CD4-positive, alpha-beta memory T cell (primary cell): ENCODE results near the gene RRP15. TPM values are rescaled to one million over a fixed set of nuclear protein-coding genes. Genes with fewer than 3 reads are reported as not detected.

ENCODE experiments used
- CTCF ChIA-PET: fragments of 350-600 bp; sonication (Branson Sonifier 250); formaldehyde crosslinking; loops from one replicate; lab custom pipeline; 2021; ENCODE audit warnings: inconsistent platforms; ENCODE audit not compliant: partially characterized antibody; lab: Charles Lee
- POLR2A ChIA-PET: fragments of 350-600 bp; sonication (Branson Sonifier 250); formaldehyde crosslinking; loops from one replicate; lab custom pipeline; 2021; ENCODE audit not compliant: partially characterized antibody; lab: Charles Lee
- DNase-seq, 5 donors: peaks; one replicate each; pipeline versions ENCODE4 v3.0.0 to v3.0.0-alpha.2; 2020 to 2022; ENCODE audit warnings: mixed read lengths in 1 of 5
- H3K27ac ChIP-seq: one replicate; pipeline ENCODE4 v1.7.0; 2013; ENCODE audit warnings: low read depth, low read length
- H3K27me3 ChIP-seq: 2 replicates; pipeline ENCODE4 v1.7.0; 2013; ENCODE audit warnings: mild to moderate bottlenecking, low read length, moderate library complexity; ENCODE audit not compliant: insufficient read depth
- H3K36me3 ChIP-seq: 2 replicates; pipeline ENCODE4 v1.7.0; 2013; ENCODE audit warnings: mild to moderate bottlenecking, low read length, moderate library complexity; ENCODE audit not compliant: insufficient read depth
- H3K4me1 ChIP-seq: 2 replicates; pipeline ENCODE4 v1.7.0; 2013; ENCODE audit warnings: mild to moderate bottlenecking, low read length, moderate library complexity; ENCODE audit not compliant: insufficient read depth
- H3K4me3 ChIP-seq, 2 donors: one replicate each; pipeline ENCODE4 v1.7.0; 2013; ENCODE audit warnings: low read length in 2 of 2, mild to moderate bottlenecking in 1 of 2
- H3K9me3 ChIP-seq, 2 donors: one replicate each; pipeline ENCODE4 v1.7.0; 2013; ENCODE audit warnings: low read length in 2 of 2, control low read depth in 1 of 2; ENCODE audit not compliant: control insufficient read depth in 1 of 2
- H3K27ac Mint-ChIP-seq, 7 donors: one replicate each; pipeline ENCODE4 v1.8.0; 2020 to 2021; ENCODE audit warnings: mixed read lengths in 7 of 7, mild to moderate bottlenecking in 6 of 7, inconsistent platforms in 3 of 7, moderate library complexity in 3 of 7
- H3K27me3 Mint-ChIP-seq, 2 donors: one replicate each; pipeline ENCODE4 v1.8.0; 2020 to 2021; ENCODE audit warnings: mixed read lengths in 2 of 2
- H3K36me3 Mint-ChIP-seq, 2 donors: one replicate each; pipeline ENCODE4 v1.8.0; 2020 to 2021; ENCODE audit warnings: mixed read lengths in 2 of 2, inconsistent platforms in 1 of 2, mild to moderate bottlenecking in 1 of 2
- H3K4me1 Mint-ChIP-seq, 4 donors: one replicate each; pipeline ENCODE4 v1.8.0; 2020 to 2021; ENCODE audit warnings: mixed read lengths in 4 of 4, mild to moderate bottlenecking in 1 of 4
- H3K4me3 Mint-ChIP-seq, 8 donors: one replicate each; pipeline ENCODE4 v1.8.0; 2020 to 2021; ENCODE audit warnings: mixed read lengths in 8 of 8, mild to moderate bottlenecking in 7 of 8, moderate library complexity in 6 of 8, inconsistent platforms in 3 of 8
- H3K9me3 Mint-ChIP-seq, 8 donors: one replicate each; pipeline ENCODE4 v1.8.0; 2020 to 2021; ENCODE audit warnings: mixed read lengths in 8 of 8, mild to moderate bottlenecking in 5 of 8, inconsistent platforms in 3 of 8, moderate library complexity in 1 of 8
- intact Hi-C: fragments of 100-400 bp; cut with micrococcal nuclease; formaldehyde crosslinking; loops from one replicate; pipeline ENCODE4 v1.15.1; 2023
- polyA plus RNA-seq, 2 donors: library from polyadenylated mRNA; unstranded; fragments of 300-500 nt; fragmentation: Illumina TruSeq; gene quantifications; one replicate each; pipeline ENCODE4 v1.2.3, GENCODE V29; 2021
- total RNA-seq, 2 experiments: library from RNA; stranded (reverse); gene quantifications; one replicate each; pipeline ENCODE4 v1.2.3, GENCODE V29; 2021

The RRP15 gene
- total and polyA plus RNA-seq, 4 experiments from 2014 or later: 12.8 to 20.7 (median 15.5) TPM

DNA sequence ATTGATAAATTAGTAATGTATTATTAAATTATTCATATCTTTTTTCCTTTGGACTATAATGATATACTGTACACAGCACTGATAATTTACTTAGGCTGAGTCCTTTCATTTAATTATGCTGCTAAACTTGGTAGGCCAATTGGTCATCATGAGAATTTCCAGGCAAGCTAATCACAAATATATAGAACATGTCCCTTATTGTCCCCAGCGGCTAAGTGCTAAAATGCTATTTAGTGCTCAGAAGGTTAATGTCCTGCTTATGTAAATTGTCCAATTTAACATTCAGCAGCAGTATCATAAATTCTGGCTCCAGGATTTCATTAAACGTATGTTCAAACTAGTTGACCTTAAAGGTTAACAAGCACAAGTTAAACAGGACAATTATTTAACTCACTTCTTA is 30.0 kb upstream of the RRP15 start:
- no peaks in the 10 kb centered on the region for H3K36me3 Mint-ChIP-seq
- DNase-seq: no peak
- no peaks in the 10 kb centered on the region for H3K4me1 Mint-ChIP-seq
- no peaks in the 10 kb centered on the region for H3K4me1 ChIP-seq
- H3K4me3 Mint-ChIP-seq: no peak overlapping the region
- H3K9me3 ChIP-seq: no peaks in the 10 kb centered on the region
- no peaks in the 10 kb centered on the region for H3K27me3 ChIP-seq
- peaks cover 0 to 19% (median 8%) of the 10 kb centered on the region in 8 donors for H3K9me3 Mint-ChIP-seq
- H3K27ac ChIP-seq: no peak overlapping the region
- intact Hi-C loops: no loop called here
- H3K27ac Mint-ChIP-seq: no peak overlapping the region
- H3K36me3 ChIP-seq: no peaks in the 10 kb centered on the region
- ChIA-PET CTCF (no interaction called here), POLR2A (no interaction called here)
- peaks cover 7 to 8% of the 10 kb centered on the region in 2 donors for H3K27me3 Mint-ChIP-seq
- no peak overlapping the region for H3K4me3 ChIP-seq

DNA sequence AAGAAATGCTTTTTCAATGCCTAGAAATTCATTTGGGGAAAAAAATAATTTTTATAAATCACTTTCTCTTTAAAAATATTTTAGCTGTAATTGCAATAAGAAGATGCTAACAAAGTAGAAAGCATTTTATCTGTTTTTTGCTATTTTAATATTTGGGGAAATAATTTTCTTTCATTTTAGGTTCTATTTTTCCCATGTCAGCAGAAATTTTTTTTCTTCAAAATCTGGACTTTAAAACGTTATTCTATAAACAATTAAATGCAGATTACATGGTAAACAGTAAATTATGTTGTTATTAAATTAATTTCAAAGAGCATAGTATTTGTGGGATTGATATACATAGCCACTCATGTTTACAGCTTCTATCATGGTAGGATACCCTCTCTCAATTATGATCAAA is 27.7 kb upstream of the RRP15 start:
- DNase-seq: no peak
- Histone ChIP-seq H3K4me1 (no peaks in the 10 kb centered on the region), H3K27ac (no peak overlapping the region), H3K9me3 (no peaks in the 10 kb centered on the region), H3K27me3 (no peaks in the 10 kb centered on the region), H3K36me3 (no peaks in the 10 kb centered on the region), H3K4me3 (no peak overlapping the region)
- H3K27me3 Mint-ChIP-seq: peaks cover 12 to 13% of the 10 kb centered on the region in 2 donors
- peaks cover 0 to 24% (median 8%) of the 10 kb centered on the region in 8 donors for H3K9me3 Mint-ChIP-seq
- H3K36me3 Mint-ChIP-seq: no peaks in the 10 kb centered on the region
- POLR2A ChIA-PET: no interaction called here
- H3K27ac Mint-ChIP-seq: no peak overlapping the region
- no peaks in the 10 kb centered on the region for H3K4me1 Mint-ChIP-seq
- intact Hi-C loops: no loop called here
- CTCF ChIA-PET: no interaction called here
- no peak overlapping the region for H3K4me3 Mint-ChIP-seq

DNA sequence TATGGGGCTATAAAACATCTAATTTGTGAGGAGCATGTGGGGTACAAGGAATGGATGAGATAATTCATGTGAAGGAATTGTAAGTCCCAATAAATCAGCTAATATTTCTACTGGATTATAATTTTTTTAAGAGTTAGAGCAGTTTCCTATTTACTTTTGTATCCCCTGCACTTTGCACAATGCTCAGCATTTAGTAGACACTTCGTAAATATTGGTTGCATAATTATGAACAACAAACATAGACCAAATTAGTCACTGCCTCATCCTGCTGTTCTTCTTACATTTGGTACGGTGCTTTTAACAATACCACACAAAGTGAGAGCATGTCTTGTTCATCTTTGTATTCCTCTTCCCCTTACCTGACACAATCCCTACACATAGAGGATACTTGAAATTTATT is 27.1 kb upstream of the RRP15 start:
- Mint-ChIP-seq H3K4me1 (no peaks in the 10 kb centered on the region), H3K27ac (no peak overlapping the region), H3K36me3 (no peaks in the 10 kb centered on the region), H3K9me3 (peaks cover 0 to 24% (median 8%) of the 10 kb centered on the region in 8 donors), H3K27me3 (peaks cover 12 to 17% of the 10 kb centered on the region in 2 donors), H3K4me3 (no peak overlapping the region)
- Histone ChIP-seq H3K4me3 (no peak overlapping the region), H3K27ac (no peak overlapping the region), H3K27me3 (no peaks in the 10 kb centered on the region), H3K36me3 (no peaks in the 10 kb centered on the region), H3K4me1 (no peaks in the 10 kb centered on the region), H3K9me3 (no peaks in the 10 kb centered on the region)
- no peak for DNase-seq
- ChIA-PET CTCF (no interaction called here), POLR2A (no interaction called here)
- intact Hi-C loops: no loop called here

DNA sequence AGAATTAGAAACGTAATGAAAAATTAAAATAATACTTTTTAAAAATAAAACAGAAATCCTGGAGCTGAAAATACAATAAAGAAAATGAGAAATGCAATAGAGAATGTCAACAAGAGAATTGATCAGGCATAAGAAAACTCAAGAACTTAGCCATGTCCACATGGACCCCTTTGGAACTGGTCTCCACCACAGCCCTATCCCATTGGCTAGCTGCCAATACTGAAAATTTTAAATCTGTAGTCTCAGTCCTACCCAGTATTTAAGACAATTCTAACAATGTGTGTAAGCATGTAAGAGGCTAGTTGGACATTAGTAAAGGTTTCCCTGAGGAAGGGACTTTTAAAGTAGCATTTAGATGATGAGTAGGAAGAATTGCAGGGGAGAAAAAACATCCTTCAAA is 25.8 kb upstream of the RRP15 start:
- Histone ChIP-seq H3K9me3 (no peaks in the 10 kb centered on the region), H3K36me3 (no peaks in the 10 kb centered on the region), H3K27me3 (no peaks in the 10 kb centered on the region), H3K4me3 (no peak overlapping the region), H3K4me1 (no peaks in the 10 kb centered on the region), H3K27ac (no peak overlapping the region)
- Mint-ChIP-seq H3K9me3 (peaks cover 0 to 24% (median 8%) of the 10 kb centered on the region in 8 donors), H3K27ac (no peak overlapping the region), H3K4me3 (no peak overlapping the region), H3K36me3 (no peaks in the 10 kb centered on the region), H3K4me1 (no peaks in the 10 kb centered on the region), H3K27me3 (peaks cover 12 to 18% of the 10 kb centered on the region in 2 donors)
- DNase-seq: no peak
- CTCF ChIA-PET: no interaction called here
- intact Hi-C loops: no loop called here
- POLR2A ChIA-PET: no interaction called here

DNA sequence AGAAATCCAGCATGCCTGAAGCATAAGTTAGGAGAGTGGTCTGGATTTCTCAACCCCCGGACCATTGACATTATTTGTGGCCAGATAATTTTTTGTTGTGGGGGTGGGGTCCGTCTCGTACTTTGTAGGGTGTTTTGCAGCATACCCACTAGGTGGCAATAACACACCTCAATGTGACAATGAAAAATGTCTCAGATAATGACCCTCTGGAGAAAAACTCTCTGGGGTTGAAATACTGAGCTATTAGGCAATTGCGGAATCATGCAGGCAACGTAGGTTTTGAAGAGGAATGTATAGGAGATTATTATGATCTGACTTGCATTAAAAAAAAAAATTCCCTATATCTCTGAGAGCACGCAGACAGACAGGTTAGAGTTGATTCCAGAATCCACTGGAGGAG is 25.3 kb upstream of the RRP15 start:
- H3K36me3 Mint-ChIP-seq: no peaks in the 10 kb centered on the region
- DNase-seq: no peak

DNA sequence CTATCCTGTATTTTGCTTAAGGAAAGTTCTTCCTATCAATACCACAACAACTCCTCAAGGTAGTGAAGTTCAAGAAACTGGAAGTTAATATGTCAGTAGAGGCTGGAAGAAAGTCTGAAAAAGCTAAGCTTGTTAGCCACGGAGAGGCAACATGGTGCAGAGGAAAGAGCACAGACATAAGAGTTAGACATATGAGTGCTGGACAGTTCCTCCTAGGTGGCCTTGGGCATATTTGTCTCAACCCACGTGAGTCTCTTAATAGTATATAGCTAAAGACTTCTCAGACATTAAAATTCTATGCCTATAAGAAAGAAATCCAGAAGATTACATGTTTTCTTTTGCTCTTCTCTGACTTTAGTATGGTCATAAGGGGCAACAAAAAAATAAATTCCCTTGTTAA is 22.8 kb upstream of the RRP15 start:
- H3K4me3 ChIP-seq: no peak overlapping the region
- no peaks in the 10 kb centered on the region for H3K4me1 Mint-ChIP-seq
- H3K9me3 ChIP-seq: no peaks in the 10 kb centered on the region
- no peaks in the 10 kb centered on the region for H3K4me1 ChIP-seq
- no peak for DNase-seq
- no peaks in the 10 kb centered on the region for H3K36me3 ChIP-seq
- H3K9me3 Mint-ChIP-seq: peaks cover 0 to 24% (median 8%) of the 10 kb centered on the region in 8 donors
- H3K27me3 ChIP-seq: no peaks in the 10 kb centered on the region
- CTCF ChIA-PET: no interaction called here
- POLR2A ChIA-PET: no interaction called here
- H3K27ac ChIP-seq: no peak overlapping the region
- intact Hi-C loops: no loop called here
- H3K27ac Mint-ChIP-seq: no peak overlapping the region
- H3K27me3 Mint-ChIP-seq: peaks cover 14 to 16% of the 10 kb centered on the region in 2 donors
- no peaks in the 10 kb centered on the region for H3K36me3 Mint-ChIP-seq
- H3K4me3 Mint-ChIP-seq: no peak overlapping the region

More for the DNA sequence above, 25.3 kb upstream of the RRP15 start:
- Histone ChIP-seq H3K36me3 (no peaks in the 10 kb centered on the region), H3K4me1 (no peaks in the 10 kb centered on the region), H3K27me3 (no peaks in the 10 kb centered on the region), H3K4me3 (no peak overlapping the region), H3K9me3 (no peaks in the 10 kb centered on the region), H3K27ac (no peak overlapping the region)
- ChIA-PET POLR2A (no interaction called here), CTCF (interaction anchor here (0.9 kb wide), 1 partner anchor 11 kb away, joined by 4 read pairs; no protein-coding TSS in a partner anchor)
- Mint-ChIP-seq H3K4me3 (no peak overlapping the region), H3K27ac (no peak overlapping the region), H3K27me3 (peaks cover 12 to 18% of the 10 kb centered on the region in 2 donors), H3K4me1 (no peaks in the 10 kb centered on the region), H3K9me3 (peaks cover 0 to 24% (median 8%) of the 10 kb centered on the region in 8 donors)
- intact Hi-C loops: no loop called here

DNA sequence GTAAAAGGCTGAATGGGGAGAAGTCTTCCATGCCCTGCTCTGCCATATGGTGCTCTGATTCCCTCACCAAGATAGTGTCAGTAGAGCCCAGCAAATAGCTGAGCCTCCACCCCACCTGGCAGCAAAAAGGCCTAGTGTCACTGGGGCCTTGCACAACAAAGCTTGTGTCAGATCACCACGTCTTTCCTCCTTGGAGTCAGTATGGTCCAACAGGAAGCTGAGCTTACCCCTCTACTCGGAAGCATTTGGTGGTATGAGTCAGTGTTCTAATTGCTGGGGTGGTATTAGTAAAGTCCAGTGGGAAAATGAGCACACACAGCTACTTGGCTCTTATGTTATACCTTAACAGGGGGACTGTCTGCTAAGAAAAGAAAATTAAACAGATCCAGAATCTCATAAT is 18.7 kb upstream of the RRP15 start:
- POLR2A ChIA-PET: no interaction called here
- H3K27me3 Mint-ChIP-seq: peaks cover 6 to 7% of the 10 kb centered on the region in 2 donors
- no peak overlapping the region for H3K4me3 Mint-ChIP-seq

DNA sequence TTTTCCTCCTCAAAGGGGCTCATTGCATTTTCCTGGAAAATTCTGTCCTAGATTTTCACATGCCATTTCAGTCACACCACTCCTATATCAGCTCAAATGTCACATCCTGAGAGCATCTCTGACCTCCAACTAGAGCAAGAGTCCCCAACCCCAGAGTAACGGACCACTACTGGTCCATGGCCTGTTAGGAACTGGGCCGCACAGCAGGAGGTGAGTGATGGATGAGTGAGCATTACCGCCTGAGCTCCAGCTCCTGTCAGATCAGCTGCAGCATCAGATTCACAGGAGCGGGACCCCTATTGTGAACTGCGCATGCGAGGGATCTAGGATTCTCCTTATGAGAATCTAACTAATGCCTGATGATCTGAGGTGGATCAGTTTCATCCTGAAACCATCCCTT is 12.7 kb upstream of the RRP15 start:
- no peaks in the 10 kb centered on the region for H3K4me1 Mint-ChIP-seq
- Histone ChIP-seq H3K4me3 (no peak overlapping the region), H3K4me1 (no peaks in the 10 kb centered on the region), H3K27me3 (no peaks in the 10 kb centered on the region), H3K36me3 (no peaks in the 10 kb centered on the region), H3K9me3 (no peaks in the 10 kb centered on the region), H3K27ac (no peak overlapping the region)
- no peak overlapping the region for H3K4me3 Mint-ChIP-seq
- no peak overlapping the region for H3K27ac Mint-ChIP-seq
- H3K36me3 Mint-ChIP-seq: no peaks in the 10 kb centered on the region
- ChIA-PET POLR2A (no interaction called here), CTCF (no interaction called here)
- DNase-seq: no peak
- peaks cover 3% of the 10 kb centered on the region in 2 donors for H3K27me3 Mint-ChIP-seq
- no peaks in the 10 kb centered on the region for H3K9me3 Mint-ChIP-seq
- intact Hi-C loops: no loop called here

More for the DNA sequence above, 18.7 kb upstream of the RRP15 start:
- CTCF ChIA-PET: no interaction called here
- H3K27ac Mint-ChIP-seq: no peak overlapping the region
- no peak overlapping the region for H3K27ac ChIP-seq
- H3K36me3 Mint-ChIP-seq: no peaks in the 10 kb centered on the region
- H3K36me3 ChIP-seq: no peaks in the 10 kb centered on the region
- H3K4me1 ChIP-seq: no peaks in the 10 kb centered on the region
- no peak overlapping the region for H3K4me3 ChIP-seq
- no peaks in the 10 kb centered on the region for H3K4me1 Mint-ChIP-seq
- no peaks in the 10 kb centered on the region for H3K9me3 Mint-ChIP-seq
- no peak for DNase-seq
- no peaks in the 10 kb centered on the region for H3K9me3 ChIP-seq
- intact Hi-C loops: no loop called here
- H3K27me3 ChIP-seq: no peaks in the 10 kb centered on the region
